Fibroblast of lung (primary cell): ENCODE measurements around the gene PRPF4.

Source experiments
- EZH2 ChIP-seq: IDR thresholded peaks from 2 replicates; pipeline ENCODE4 v1.5.1; 2012; ENCODE audit warnings: low read length, control low read depth, mild to moderate bottlenecking; ENCODE audit errors: missing control alignments
- TF ChIP-seq, protein P1 (sequence below), 2 donors: IDR thresholded peaks in 1 of 2; conservative IDR thresholded peaks in 1 of 2; 1 replicate in 1 of 2; 2 replicates in 1 of 2; pipeline ENCODE4 v1.5.1; 2011 to 2012; ENCODE audit warnings: low read length in 2 of 2, control low read depth in 1 of 2, inconsistent platforms in 1 of 2, low read depth in 1 of 2, mild to moderate bottlenecking in 1 of 2

DNA sequence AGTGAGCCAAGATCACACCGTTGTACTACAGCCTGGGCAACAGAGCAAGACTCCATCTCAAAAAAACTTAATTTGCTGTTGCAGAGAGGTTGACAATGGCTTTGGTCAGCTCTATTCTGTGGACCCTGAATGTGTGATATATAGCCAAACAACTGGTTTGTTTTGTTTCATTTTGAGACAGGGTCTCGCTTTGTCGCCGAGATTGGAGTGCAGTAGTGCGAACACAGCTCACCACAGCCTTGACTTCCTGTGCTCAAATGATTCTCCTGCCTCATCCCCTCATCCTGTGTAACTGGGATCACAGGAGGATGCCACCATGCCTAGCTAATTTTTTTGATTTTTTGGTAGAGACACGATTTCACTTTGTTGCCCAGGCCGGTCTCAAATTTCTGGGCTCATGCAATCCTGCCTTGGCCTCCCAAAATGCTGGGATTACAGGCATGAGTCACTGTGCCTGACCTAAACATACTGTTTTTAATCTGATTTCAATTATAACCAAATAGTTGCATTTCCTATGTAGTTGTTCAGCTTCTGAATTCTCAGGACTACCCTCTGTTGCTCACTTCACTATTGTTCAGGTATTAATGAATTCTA, 17.9 kb downstream of the PRPF4 start:
- TF ChIP-seq, protein P1, sequence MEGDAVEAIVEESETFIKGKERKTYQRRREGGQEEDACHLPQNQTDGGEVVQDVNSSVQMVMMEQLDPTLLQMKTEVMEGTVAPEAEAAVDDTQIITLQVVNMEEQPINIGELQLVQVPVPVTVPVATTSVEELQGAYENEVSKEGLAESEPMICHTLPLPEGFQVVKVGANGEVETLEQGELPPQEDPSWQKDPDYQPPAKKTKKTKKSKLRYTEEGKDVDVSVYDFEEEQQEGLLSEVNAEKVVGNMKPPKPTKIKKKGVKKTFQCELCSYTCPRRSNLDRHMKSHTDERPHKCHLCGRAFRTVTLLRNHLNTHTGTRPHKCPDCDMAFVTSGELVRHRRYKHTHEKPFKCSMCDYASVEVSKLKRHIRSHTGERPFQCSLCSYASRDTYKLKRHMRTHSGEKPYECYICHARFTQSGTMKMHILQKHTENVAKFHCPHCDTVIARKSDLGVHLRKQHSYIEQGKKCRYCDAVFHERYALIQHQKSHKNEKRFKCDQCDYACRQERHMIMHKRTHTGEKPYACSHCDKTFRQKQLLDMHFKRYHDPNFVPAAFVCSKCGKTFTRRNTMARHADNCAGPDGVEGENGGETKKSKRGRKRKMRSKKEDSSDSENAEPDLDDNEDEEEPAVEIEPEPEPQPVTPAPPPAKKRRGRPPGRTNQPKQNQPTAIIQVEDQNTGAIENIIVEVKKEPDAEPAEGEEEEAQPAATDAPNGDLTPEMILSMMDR (conservative IDR thresholded peaks at IDR 0.05 in 1 of 2, IDR thresholded peaks at IDR 0.05 in 1 of 2; ENCODE audit: low read depth in 1 of 2, low read length in 2 of 2), result no peak
- TF ChIP-seq EZH2, result no peak
